Ureter (tissue), 1 donor: ENCODE data around the gene NNT. TPM values are rescaled to one million over a fixed set of nuclear protein-coding genes. Genes with fewer than 3 reads are reported as not detected.
A peak's percentile ranks its signal among the peaks of the same experiment; 100 is the strongest.
"Not testable (repeated sequence)": the region's sequence is repeated elsewhere in the genome, so short reads cannot be mapped to it uniquely, and the experiment has no call there.

Experiments
- DNase-seq: peaks from one replicate; pipeline ENCODE4 v3.0.0-alpha.2; 2020; ENCODE audit warnings: low spot score
- total RNA-seq: library from RNA; stranded (reverse); gene quantifications from one replicate; pipeline ENCODE4 v1.2.4, GENCODE V29; 2023
- donor health status: DM: yes; HTN: yes; CAD: no.

The NNT gene
- total RNA-seq, 1 donor from 2014 or later = 71.1 TPM

GRCh38 chr5:43582082-43583005, 20.6 kb upstream of the NNT start:
- DNase-seq = no peak

DNA sequence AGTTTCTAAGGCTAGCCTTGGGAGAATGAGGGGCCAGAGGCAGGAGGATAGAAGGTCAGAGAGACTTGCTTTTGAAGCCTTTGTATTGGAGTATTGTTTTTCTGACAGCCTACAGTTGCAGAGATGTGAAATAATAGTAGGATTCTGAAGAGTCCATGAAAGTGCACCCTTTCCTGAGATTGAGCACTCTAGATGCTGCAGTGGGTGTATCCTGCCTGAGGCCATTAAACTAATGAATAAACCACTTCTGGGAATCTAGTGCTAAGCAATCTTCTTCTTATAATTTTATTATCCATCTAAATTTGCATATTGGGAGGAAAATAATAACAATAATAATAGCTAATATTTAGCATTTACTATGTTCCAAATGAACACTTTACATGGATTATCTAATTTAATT, 19.3 kb upstream of the NNT start:
- DNase-seq = no peak

DNA sequence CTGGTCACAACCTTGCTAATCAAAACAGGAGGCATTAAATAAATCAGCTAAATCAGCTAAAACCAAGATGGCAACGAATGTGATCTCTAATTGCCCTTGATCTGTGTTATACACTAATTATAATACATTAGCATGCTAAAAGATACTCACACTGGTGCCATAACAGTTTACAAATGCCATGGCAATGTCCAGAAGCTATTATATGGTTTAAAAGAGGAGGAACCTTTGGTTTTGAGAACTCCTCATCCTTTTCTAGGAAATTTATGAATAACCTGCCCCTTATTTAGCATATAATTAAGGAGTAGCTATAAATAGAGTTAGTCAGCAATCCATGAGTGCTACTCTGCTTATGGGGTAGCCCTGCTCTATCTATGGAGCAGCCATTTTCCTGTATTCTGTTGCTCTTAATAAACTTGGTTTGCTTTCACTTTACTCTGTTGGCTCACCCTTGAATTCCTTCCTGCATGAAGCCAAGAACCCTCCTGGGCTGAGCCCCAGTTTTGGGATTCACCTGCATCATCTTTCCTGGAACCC, 18.7 kb upstream of the NNT start:
- no peak for DNase-seq

- DNase-seq = no peak
These were observed 14.1 kb upstream of the NNT start for GRCh38 chr5:43588842-43589241.

DNA sequence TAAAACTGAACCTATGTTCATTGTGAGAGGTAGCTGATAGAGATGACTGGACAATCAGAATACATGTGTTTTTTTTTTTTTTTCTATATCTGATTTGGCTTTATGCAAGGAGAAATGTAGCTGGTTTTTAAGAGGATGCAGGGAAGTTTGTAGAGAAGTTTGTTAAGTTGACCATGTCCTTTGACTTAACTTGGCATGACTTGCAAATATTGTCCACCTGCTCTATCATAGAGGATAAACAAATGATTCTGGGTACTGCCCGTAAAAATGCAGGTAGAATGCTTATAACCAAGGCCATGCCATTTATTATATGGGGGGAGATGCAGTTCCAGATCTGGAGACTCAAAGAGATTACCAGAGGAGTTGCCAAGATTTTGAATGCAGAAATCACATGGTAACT, 13.7 kb upstream of the NNT start:
- no peak for DNase-seq

GRCh38 chr5:43590700-43591099, 12.3 kb upstream of the NNT start:
- DNase-seq = no peak

GRCh38 chr5:43592363-43592762, 10.6 kb upstream of the NNT start:
- no peak for DNase-seq

DNA sequence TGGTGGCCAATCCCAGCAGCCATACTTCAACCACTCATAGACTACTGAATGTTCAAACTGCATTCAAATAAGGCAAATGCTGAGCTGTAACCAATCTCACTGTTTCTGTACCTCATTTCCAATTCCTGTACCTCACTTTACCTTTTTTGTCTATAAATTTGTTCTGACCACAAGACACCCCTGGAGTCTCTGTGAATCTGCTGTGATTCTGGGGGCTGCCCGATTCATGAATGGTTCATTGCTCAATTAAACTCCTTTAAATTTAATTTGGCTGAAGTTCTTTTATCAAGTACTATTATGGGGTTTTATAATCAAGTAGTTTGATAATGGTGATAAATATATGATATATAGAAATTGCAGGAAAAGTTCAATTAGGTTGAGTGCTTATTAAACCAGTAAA, 4.1 kb upstream of the NNT start:
- not testable (repeated sequence) for DNase-seq

GRCh38 chr5:43601454-43602260, 1.3 kb upstream of the NNT start:
- DNase-seq = no peak

DNA sequence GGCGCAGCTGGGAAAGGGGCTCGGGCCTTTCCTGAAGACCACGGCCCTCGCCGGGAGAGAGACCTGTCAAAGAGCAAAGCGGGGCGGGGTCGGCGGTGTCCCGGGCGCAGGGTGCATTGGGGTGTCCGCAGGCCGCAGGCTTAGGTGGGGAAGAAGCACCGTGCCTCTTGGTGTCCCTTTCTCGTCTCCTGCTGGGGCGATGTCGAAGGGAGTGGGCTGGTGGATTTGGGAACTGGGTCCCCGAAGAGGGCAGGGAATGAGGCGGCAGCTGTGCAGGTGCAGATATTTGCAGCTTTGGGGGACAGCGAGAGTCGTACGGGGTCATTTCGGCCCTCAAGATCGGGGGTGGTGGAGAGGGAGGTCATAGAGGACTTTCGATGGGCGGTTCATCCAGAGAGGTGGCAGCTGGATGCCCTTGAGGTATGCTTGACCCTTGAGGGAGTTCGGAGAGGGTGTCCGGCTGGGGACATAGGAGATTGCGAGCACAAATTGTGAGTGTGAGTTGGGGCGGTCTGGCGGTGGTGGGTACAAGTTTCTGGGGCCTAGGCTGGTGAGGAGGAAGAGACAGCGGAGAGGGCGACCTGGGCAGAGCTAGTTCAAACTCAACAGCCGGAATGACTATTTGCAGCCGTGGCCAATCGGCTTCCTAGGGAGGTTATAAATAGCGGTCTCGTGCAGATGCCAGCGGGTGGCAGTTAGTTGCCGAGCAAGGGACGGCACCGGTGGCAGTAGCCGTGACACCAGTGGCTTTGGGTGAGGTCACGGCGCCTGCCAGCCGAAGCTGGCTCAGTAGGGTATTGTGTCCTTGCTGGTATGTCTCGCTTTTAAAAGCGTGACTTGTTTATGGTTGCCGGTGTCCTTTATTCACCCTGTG, 601 bp downstream of the NNT start:
- peak; percentile 71 for DNase-seq

DNA sequence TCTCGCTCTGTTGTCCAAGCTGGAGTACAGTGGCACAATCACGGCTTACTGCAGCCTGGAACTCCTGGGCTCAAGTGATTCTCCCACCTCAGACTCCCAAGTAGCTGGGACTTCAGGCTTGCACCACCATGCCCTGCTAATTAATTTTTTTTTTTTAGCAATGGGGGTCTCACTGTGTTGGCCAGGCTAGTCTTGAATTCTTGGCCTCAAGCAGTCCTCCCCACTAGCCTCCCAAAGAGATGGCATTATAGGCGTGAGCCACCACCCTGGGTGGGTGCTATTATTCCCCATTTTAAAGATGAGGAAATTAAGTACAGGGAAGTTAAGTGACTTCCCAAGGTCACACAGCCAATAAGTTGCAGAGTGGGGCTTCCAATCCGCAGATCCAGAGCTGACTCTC, 1.7 kb downstream of the NNT start:
- DNase-seq = no peak

- no peak for DNase-seq
These were observed 3.4 kb downstream of the NNT start for GRCh38 chr5:43606351-43606750.

- no peak for DNase-seq
These were observed 5.4 kb downstream of the NNT start for GRCh38 chr5:43608406-43608805.

- no peak for DNase-seq
These were observed 6.8 kb downstream of the NNT start for GRCh38 chr5:43609752-43610151.

DNA sequence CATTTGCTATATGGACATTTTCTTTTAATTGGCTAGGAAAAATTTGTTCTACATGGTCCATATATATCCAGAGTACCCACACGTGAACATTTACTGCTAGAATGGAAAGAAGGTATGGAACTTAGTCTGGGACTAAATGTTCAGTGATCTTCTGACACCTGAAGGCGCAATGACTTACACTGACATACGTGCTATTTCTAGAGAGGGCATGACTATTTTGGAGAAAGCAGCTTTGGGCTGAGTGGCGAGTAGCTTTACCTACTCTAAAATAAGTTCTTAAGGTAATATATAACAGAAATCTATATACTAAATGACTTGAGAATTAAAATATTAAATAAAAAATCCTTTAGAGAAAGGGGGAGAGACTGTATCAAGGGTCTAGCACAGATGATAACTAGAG, 10.4 kb downstream of the NNT start:
- no peak for DNase-seq

GRCh38 chr5:43615445-43616184, 12.6 kb downstream of the NNT start:
- no peak for DNase-seq

DNA sequence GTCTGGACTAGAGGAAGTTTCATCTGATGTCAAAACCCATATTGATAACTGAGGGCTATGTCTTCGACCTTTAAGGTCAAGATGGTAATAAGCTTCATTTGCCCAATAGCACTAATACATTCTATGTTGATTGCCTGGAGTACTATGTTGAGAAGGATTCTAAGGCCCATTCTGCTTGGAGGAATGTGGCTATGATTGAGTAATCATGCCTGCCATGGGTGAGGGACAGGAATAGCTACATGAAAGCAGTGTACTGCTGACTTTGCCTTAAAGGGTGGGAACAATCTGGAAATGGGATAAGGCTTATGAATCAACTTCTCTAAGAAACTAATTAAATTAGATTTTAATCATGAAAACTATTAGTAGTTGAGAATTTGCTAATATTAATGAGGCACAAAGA, 13.6 kb downstream of the NNT start:
- no peak for DNase-seq

DNA sequence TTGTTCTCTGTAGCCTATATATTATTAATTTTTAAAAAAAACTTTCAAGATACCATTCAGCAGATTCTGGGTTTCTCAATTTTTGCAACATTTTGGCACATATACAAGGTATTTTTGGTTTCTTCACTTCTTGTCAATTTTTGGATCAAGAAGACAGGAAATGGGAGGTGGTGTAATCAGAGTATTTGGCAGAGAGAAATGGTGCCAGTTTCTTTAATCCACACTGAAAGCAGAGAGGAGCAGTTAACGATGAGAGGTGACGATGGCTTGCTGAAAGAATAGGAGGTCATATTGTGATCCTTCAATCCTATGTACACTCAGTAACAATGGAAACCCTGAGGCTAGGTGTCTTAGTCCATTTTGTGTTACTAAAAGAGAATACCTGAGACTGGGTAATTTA, 16.4 kb downstream of the NNT start:
- DNase-seq = no peak

- no peak for DNase-seq
These were observed 16.9 kb downstream of the NNT start for GRCh38 chr5:43619911-43620310.

GRCh38 chr5:43620944-43621505, 18.0 kb downstream of the NNT start:
- DNase-seq = no peak

- DNase-seq = no peak
These were observed 19.1 kb downstream of the NNT start for GRCh38 chr5:43622074-43622473.
